WTC11 (cell line): ENCODE data around the gene ZNF570. TPM values are rescaled to one million over a fixed set of nuclear protein-coding genes. Genes with fewer than 3 reads are reported as not detected.

ENCODE experiments used
- ATAC-seq: fragments of 200-7000 bp; cut with Tn5 transposase; 2 replicates; pipeline ENCODE4 v1.10.0; 2021; ENCODE audit warnings: mild to moderate bottlenecking, moderate library complexity
- CTCF ChIA-PET: fragments of 300-600 bp; sonication (Branson Sonifier 250); formaldehyde crosslinking; loops from one replicate; lab custom pipeline; 2021; ENCODE audit warnings: antibody characterized with exemption; lab: Charles Lee
- POLR2A ChIA-PET: fragments of 350-600 bp; sonication (Branson Sonifier 250); formaldehyde crosslinking; loops from one replicate; lab custom pipeline; 2021; ENCODE audit warnings: antibody characterized with exemption; lab: Charles Lee
- DNase-seq: peaks from one replicate; pipeline ENCODE4 v3.0.0; 2021; ENCODE audit warnings: low spot score
- H3K27ac Mint-ChIP-seq: 2 replicates; pipeline ENCODE4 v1.8.0; 2021; ENCODE audit warnings: mixed read lengths
- H3K27me3 Mint-ChIP-seq: 2 replicates; pipeline ENCODE4 v1.8.0; 2021; ENCODE audit warnings: low read depth, mild to moderate bottlenecking, moderate library complexity, mixed read lengths
- H3K36me3 Mint-ChIP-seq: 2 replicates; pipeline ENCODE4 v1.8.0; 2021; ENCODE audit warnings: mixed read lengths
- H3K4me1 Mint-ChIP-seq: 2 replicates; pipeline ENCODE4 v1.8.0; 2022; ENCODE audit warnings: mixed read lengths
- H3K4me3 Mint-ChIP-seq: 2 replicates; pipeline ENCODE4 v1.8.0; 2021; ENCODE audit warnings: mild to moderate bottlenecking, moderate library complexity, mixed read lengths
- H3K9me3 Mint-ChIP-seq: 2 replicates; pipeline ENCODE4 v1.8.0; 2021; ENCODE audit warnings: mixed read lengths
- AR ChIP-seq: fragments of 250-450 bp; sonication (Bioruptor Pico); IDR thresholded peaks from 2 replicates; pipeline ENCODE4 v1.9.0; 2021; ENCODE audit warnings: mild to moderate bottlenecking
- ARID4B ChIP-seq: sonication (generic); formaldehyde crosslinking; IDR thresholded peaks from 2 replicates; pipeline ENCODE4 v1.8.0; 2023; ENCODE audit warnings: missing genetic modification reagents, mild to moderate bottlenecking, borderline replicate concordance
- ATF3 ChIP-seq: sonication (generic); formaldehyde crosslinking; conservative IDR thresholded peaks from 2 replicates; pipeline ENCODE4 v1.8.1; 2022; ENCODE audit warnings: mild to moderate bottlenecking, missing genetic modification reagents
- CBFB ChIP-seq: sonication (generic); formaldehyde crosslinking; IDR thresholded peaks from 2 replicates; pipeline ENCODE4 v1.8.1; 2022; ENCODE audit warnings: mild to moderate bottlenecking, low read depth, missing genetic modification reagents
- CREB1 ChIP-seq: sonication (generic); formaldehyde crosslinking; IDR thresholded peaks from 2 replicates; pipeline ENCODE4 v1.8.0; 2023; ENCODE audit warnings: mild to moderate bottlenecking, missing genetic modification reagents
- E2F5 ChIP-seq: sonication (generic); formaldehyde crosslinking; IDR thresholded peaks from 2 replicates; pipeline ENCODE4 v1.8.1; 2022; ENCODE audit warnings: mild to moderate bottlenecking, moderate library complexity, missing genetic modification reagents
- FOXJ3 ChIP-seq: sonication (generic); formaldehyde crosslinking; IDR thresholded peaks from 2 replicates; pipeline ENCODE4 v1.9.0; 2021; ENCODE audit warnings: missing genetic modification reagents, mild to moderate bottlenecking, borderline replicate concordance
- FOXK1 ChIP-seq: sonication (generic); formaldehyde crosslinking; IDR thresholded peaks from 2 replicates; pipeline ENCODE4 v1.8.0; 2022; ENCODE audit warnings: mild to moderate bottlenecking, moderate library complexity, missing genetic modification reagents
- GRHL2 ChIP-seq: fragments of 250-450 bp; sonication (Bioruptor Pico); IDR thresholded peaks from 2 replicates; pipeline ENCODE4 v1.8.0; 2022; ENCODE audit warnings: mild to moderate bottlenecking, moderate library complexity; ENCODE audit not compliant: insufficient replicate concordance, severe bottlenecking
- HMGXB4 ChIP-seq: sonication (generic); formaldehyde crosslinking; IDR thresholded peaks from 2 replicates; pipeline ENCODE4 v1.8.1; 2023; ENCODE audit warnings: mild to moderate bottlenecking, moderate library complexity, missing genetic modification reagents
- PRRX2 ChIP-seq: fragments of 250-450 bp; sonication (Bioruptor Pico); IDR thresholded peaks from 2 replicates; pipeline ENCODE4 v1.8.0; 2021; ENCODE audit warnings: mild to moderate bottlenecking
- TEAD4 ChIP-seq: sonication (generic); formaldehyde crosslinking; IDR thresholded peaks from 2 replicates; pipeline ENCODE4 v1.8.0; 2022; ENCODE audit warnings: mild to moderate bottlenecking, missing genetic modification reagents
- ZBTB43 ChIP-seq: sonication (generic); formaldehyde crosslinking; IDR thresholded peaks from 2 replicates; pipeline ENCODE4 v1.8.1; 2023; ENCODE audit warnings: mild to moderate bottlenecking, missing genetic modification reagents
- ZNF121 ChIP-seq: sonication (generic); formaldehyde crosslinking; IDR thresholded peaks from 2 replicates; pipeline ENCODE4 v1.8.0; 2023; ENCODE audit warnings: missing genetic modification reagents
- ZNF232 ChIP-seq: sonication (generic); formaldehyde crosslinking; IDR thresholded peaks from 2 replicates; pipeline ENCODE4 v1.8.0; 2022; ENCODE audit warnings: mild to moderate bottlenecking, missing genetic modification reagents
- ZSCAN18 ChIP-seq: fragments of 250-450 bp; sonication (Bioruptor Pico); IDR thresholded peaks from 2 replicates; pipeline ENCODE4 v2.1.2; 2022; ENCODE audit warnings: mild to moderate bottlenecking, moderate library complexity
- total RNA-seq: library from RNA; stranded (reverse); gene quantifications from 3 replicates; pipeline ENCODE4 v1.2.3, GENCODE V29; 2021

ZNF570 gene
- total RNA-seq, 1 experiment from 2014 or later: 7.2 TPM

GRCh38 chr19:37472165-37472564, 3.0 kb downstream of the ZNF570 start (continued):
- TF ChIP-seq ZSCAN18 (CRISPR knock-in tag) (no peak), AR (CRISPR knock-in tag) (no peak), CBFB (no peak), ZBTB43 (no peak)

- Mint-ChIP-seq H3K36me3 (peaks cover 71% of the 10 kb centered on the region), H3K4me1 (no peaks in the 10 kb centered on the region), H3K9me3 (peaks cover 74% of the 10 kb centered on the region)
- DNase-seq: no peak
- TF ChIP-seq FOXJ3 (CRISPR knock-in tag) (no peak), HMGXB4 (CRISPR knock-in tag) (no peak)
- TF ChIP-seq, all 79 proteins: peak for 0
- CTCF ChIA-PET: no interaction called here
- H3K27me3 Mint-ChIP-seq: peaks cover 4% of the 10 kb centered on the region; the same call in 1 of the 2 replicates
- ATAC-seq: no peak
- H3K27ac Mint-ChIP-seq: no peak overlapping the region
- no peak overlapping the region for H3K4me3 Mint-ChIP-seq
- POLR2A ChIA-PET: no interaction called here
Measured at GRCh38 chr19:37484406-37485168, 15.4 kb downstream of the ZNF570 start.

- TF ChIP-seq FOXK1 (no peak), PRRX2 (CRISPR knock-in tag) (no peak)
- H3K27me3 Mint-ChIP-seq: peaks cover 6% of the 10 kb centered on the region; the same call in 1 of the 2 replicates
- H3K27ac Mint-ChIP-seq: no peak overlapping the region
- DNase-seq: no peak
- peaks cover 66% of the 10 kb centered on the region for H3K9me3 Mint-ChIP-seq
- ChIA-PET POLR2A (no interaction called here), CTCF (no interaction called here)
- no peaks in the 10 kb centered on the region for H3K4me1 Mint-ChIP-seq
- peaks cover 29% of the 10 kb centered on the region for H3K36me3 Mint-ChIP-seq
- ATAC-seq: no peak
- H3K4me3 Mint-ChIP-seq: no peak overlapping the region
Measured at GRCh38 chr19:37492213-37492612, 23.1 kb downstream of the ZNF570 start.

- no peaks in the 10 kb centered on the region for H3K4me1 Mint-ChIP-seq
- POLR2A ChIA-PET: interaction anchor here (0.9 to 1.9 kb wide), 8 partner anchors 17 to 733 kb away, joined by 3 to 13 read pairs (median 5); partner anchors contain the start of genes ZNF527, ZNF540, ZNF569 and ZNF570
- no peak for TF ChIP-seq GRHL2 (CRISPR knock-in tag)
- no peak for TF ChIP-seq ZNF232 (CRISPR knock-in tag)
- TF ChIP-seq ARID4B (CRISPR knock-in tag): no peak
- no peak for TF ChIP-seq CREB1 (CRISPR knock-in tag)
- no peak for TF ChIP-seq TEAD4 (CRISPR knock-in tag)
- TF ChIP-seq ATF3 (CRISPR knock-in tag): no peak
- no peak for TF ChIP-seq E2F5 (CRISPR knock-in tag)
- TF ChIP-seq ZNF121: no peak
- TF ChIP-seq PRRX2 (CRISPR knock-in tag): no peak
Measured at GRCh38 chr19:37505958-37506386, 36.8 kb downstream of the ZNF570 start.

More at GRCh38 chr19:37505958-37506386, 36.8 kb downstream of the ZNF570 start:
- peak; percentile 46 for ATAC-seq
- H3K27ac Mint-ChIP-seq: no peak overlapping the region
- CTCF ChIA-PET: interaction anchor here (0.9 to 2.1 kb wide), 3 partner anchors 77 to 143 kb away, joined by 3 to 7 read pairs (median 3); partner anchors contain the start of gene ZNF527
- peaks cover 6% of the 10 kb centered on the region for H3K36me3 Mint-ChIP-seq
- peak; percentile 73 for DNase-seq
- H3K27me3 Mint-ChIP-seq: no peaks in the 10 kb centered on the region
- H3K9me3 Mint-ChIP-seq: no peaks in the 10 kb centered on the region
- H3K4me3 Mint-ChIP-seq: no peak overlapping the region
